HG03439 (cell line): ENCODE data around the gene CDK10.

Experiments
- ATAC-seq: cut with Tn5 transposase; IDR thresholded peaks from one replicate; pipeline ENCODE4 v1.9.1; 2021; ENCODE audit warnings: mild to moderate bottlenecking, moderate library complexity; ENCODE audit not compliant: unreplicated experiment

CDK10 gene

DNA sequence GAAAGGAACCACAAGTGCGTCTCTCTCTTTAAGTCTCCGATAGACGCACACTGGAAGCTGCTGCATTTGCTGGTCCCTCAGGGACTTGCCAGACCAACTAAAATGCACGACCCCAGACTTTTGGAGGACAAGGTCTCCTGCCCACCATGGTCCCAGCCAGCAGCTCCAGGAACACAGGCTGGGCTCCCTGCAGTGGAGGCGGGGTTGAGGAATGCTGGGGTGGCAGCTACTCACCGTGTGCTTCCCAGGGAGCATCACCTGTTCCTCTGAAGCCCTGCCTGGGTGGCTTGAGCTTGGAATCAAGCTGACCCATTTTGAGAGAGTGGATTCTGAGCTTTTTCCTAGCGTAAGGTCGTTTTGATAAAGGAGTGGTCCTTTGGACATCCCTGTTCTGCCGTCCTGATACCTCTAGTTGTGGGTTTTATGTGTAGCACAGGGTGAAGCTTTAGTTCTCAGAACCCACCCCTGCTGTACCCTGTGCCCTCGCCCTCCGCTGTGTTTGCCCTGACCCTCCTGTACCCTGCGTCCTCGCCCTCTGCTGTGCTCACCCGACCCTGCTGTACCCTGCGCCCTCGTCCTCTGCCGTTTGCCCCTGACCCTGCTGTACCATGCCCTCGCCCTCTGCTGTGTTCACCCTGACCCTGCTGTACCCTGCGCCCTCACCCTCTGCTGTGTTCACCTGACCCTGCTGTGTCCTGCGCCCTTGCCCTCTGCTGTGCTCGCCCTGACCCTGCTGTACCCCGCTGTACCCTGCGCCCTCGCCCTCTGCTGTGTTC is 45.8 kb downstream of the CDK10 start:
- ATAC-seq: no peak

GRCh38 chr16:89732918-89733242 is 46.4 kb downstream of the CDK10 start:
- no peak for ATAC-seq

DNA sequence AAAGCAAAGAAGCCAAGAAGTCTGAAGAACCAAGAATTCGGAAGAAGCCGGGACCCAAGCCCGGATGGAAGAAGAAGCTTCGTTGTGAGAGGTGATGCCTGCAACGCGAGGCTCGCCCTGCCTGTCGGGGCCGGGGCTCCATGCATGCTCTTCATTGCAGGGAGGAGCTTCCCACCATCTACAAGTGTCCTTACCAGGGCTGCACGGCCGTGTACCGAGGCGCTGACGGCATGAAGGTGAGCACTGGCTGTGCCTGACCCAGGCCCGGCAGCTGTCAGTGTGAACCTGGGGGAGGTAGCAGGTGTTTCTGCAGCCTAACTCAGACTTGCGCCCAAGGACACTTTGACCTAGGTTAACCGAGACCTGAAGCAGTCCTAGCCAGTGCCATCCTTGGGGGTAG is 46.8 kb downstream of the CDK10 start:
- ATAC-seq: no peak

DNA sequence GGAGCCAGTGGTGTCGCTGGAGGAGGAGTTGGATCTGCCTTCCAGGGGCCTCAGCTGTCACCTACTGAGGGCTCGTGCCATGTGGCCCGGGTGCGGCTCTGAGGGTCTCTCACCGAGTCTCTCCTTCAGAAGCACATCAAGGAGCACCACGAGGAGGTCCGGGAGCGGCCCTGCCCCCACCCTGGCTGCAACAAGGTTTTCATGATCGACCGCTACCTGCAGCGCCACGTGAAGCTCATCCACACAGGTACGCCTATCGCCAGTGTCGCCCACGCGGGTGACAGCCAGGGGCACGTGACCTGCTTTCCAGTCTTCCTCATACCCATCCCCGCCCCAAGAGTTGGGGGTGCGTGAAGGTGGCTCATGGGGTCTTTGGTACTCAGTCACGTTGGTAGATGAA is 47.3 kb downstream of the CDK10 start:
- ATAC-seq: no peak

- ATAC-seq: no peak
Observed at GRCh38 chr16:89736554-89736953, 50.1 kb downstream of the CDK10 start.

DNA sequence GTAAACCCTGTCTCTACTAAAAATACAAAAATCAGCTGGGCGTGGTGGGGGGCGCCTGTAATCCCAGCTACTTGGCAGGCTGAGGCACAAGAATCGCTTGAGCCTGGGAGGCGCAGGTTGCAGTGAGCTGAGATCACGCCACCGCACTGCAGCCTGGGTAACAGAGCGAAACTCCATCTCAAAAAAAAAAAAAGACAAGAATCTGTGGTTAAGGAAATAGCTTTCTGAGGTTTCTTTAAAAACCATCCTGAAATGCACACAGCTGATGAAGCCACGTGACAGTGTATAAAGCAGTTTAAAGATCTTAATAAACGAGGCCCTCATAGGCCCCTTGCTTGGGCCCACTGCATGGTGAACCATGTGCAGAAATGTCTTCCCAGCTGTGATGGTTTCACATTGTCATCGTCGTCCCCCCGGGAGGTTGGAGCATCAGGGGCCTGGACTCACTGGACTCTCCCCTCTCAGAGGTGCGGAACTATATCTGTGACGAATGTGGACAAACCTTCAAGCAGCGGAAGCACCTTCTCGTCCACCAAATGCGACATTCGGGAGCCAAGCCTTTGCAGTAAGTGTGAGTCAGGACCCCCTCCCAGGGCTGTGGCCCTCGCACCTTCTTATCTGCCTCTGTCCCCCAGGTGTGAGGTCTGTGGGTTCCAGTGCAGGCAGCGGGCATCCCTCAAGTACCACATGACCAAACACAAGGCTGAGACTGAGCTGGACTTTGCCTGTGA is 51.0 kb downstream of the CDK10 start:
- ATAC-seq: no peak

- no peak for ATAC-seq
Observed at GRCh38 chr16:89738072-89738377, 51.5 kb downstream of the CDK10 start.

GRCh38 chr16:89738538-89739317 is 52.2 kb downstream of the CDK10 start:
- ATAC-seq: no peak

- ATAC-seq: no peak
Observed at GRCh38 chr16:89739383-89739782, 52.9 kb downstream of the CDK10 start.

DNA sequence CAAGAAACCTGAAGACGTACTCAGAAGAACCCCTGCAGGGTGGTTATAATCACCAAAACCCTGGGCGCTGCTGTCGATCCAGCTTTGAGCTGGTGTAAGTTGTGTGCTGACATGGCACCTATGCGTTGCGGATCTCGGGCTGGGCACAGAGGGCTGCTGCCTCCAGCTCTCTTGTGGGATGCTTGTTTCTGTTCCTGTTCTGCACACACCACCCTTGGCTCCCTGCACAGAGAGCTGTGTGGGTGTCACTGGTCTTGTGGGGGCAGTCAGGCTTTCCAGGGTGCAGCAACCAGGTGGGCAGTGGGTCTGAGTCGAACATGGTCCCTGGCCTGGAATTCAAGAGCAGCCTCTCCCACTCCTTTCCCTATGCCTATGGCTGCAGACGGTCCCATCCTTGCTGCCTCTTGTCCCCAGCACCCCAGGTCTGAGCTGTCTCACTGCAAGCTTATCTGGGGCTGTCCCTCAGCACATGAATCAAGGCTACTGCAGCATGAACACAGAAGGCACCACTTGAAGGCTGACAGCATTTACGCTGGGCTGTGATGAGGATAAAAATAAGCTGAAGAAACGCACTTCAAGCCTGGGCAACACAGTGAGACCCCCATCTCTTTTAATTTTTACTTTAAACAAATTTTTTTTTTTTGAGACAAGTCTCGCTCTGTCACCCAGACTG is 55.0 kb downstream of the CDK10 start:
- ATAC-seq: no peak

DNA sequence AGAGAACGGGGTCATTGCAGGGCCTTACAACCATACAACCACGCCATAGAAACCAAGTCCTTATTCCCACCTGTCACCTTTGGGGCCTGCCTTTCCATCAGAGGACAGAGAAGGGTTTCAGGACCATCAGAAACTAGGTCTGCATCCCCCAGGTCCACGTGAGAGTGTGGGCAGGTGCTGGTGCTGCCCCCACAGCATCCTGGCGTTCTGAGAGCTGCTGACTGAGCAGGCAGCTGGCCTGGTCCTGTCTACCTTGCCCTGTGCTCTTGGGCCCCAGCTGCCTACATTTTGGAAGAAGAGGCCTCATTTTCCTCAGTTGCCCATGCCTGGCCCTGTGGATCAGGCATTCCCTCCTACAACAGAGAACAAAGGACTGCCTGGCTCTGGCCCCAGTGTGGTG is 56.5 kb downstream of the CDK10 start:
- ATAC-seq: no peak

- ATAC-seq: no peak
Observed at GRCh38 chr16:89744813-89745212, 58.3 kb downstream of the CDK10 start.
